H1 (cell line): ENCODE data around the gene IRS1. TPM values are rescaled to one million over a fixed set of nuclear protein-coding genes. Genes with fewer than 3 reads are reported as not detected.

Experiments
- CTCF ChIA-PET: fragments of 300-600 bp; sonication (Branson Sonifier 250); formaldehyde crosslinking; loops from one replicate; lab custom pipeline; 2021; ENCODE audit not compliant: partially characterized antibody; lab: Charles Lee
- POLR2A ChIA-PET: fragments of 300-600 bp; sonication (Branson Sonifier 250); formaldehyde crosslinking; loops from one replicate; lab custom pipeline; 2021; ENCODE audit warnings: inconsistent platforms; ENCODE audit not compliant: partially characterized antibody; lab: Charles Lee
- DNase-seq, 2 experiments: peaks; one replicate each; pipeline versions ENCODE4 v3.0.0 to v3.0.0-alpha.2; 2010 to 2022; ENCODE audit warnings: low spot score in 2 of 2, low read depth in 1 of 2, mixed read lengths in 1 of 2
- FAIRE-seq: peaks from 2 replicates; lab custom pipeline; 2011; peaks lifted over from hg19 to GRCh38; lab: Jason Lieb, UNC
- H2AFZ ChIP-seq: 2 replicates; pipeline ENCODE4 v1.8.1; 2012; ENCODE audit warnings: low read length, inconsistent platforms
- H2AK5ac ChIP-seq: 2 replicates; pipeline ENCODE4 v1.6.1; 2013; ENCODE audit warnings: low read depth, low read length
- H2BK120ac ChIP-seq: replicated peaks from 2 replicates; pipeline ENCODE3; 2013; ENCODE audit warnings: low read depth, low read length, inconsistent platforms
- H2BK12ac ChIP-seq: 2 replicates; pipeline ENCODE4 v1.6.1; 2013; ENCODE audit warnings: low read depth, low read length
- H2BK15ac ChIP-seq: 2 replicates; pipeline ENCODE4 v1.6.1; 2013; ENCODE audit warnings: low read length
- H2BK20ac ChIP-seq: 2 replicates; pipeline ENCODE4 v1.6.1; 2013; ENCODE audit warnings: low read length
- H2BK5ac ChIP-seq: 2 replicates; pipeline ENCODE4 v1.6.1; 2013; ENCODE audit warnings: low read depth, low read length
- H3K14ac ChIP-seq: 2 replicates; pipeline ENCODE4 v1.6.1; 2013; ENCODE audit warnings: inconsistent platforms; ENCODE audit not compliant: insufficient read length
- H3K18ac ChIP-seq: 2 replicates; pipeline ENCODE4 v1.6.1; 2013; ENCODE audit warnings: low read length; ENCODE audit errors: extremely low read depth
- H3K23ac ChIP-seq: 2 replicates; pipeline ENCODE4 v1.6.1; 2013; ENCODE audit warnings: inconsistent platforms; ENCODE audit not compliant: insufficient read length
- H3K23me2 ChIP-seq: 2 replicates; pipeline ENCODE4 v1.6.1; 2013; ENCODE audit warnings: low read depth, low read length
- H3K27ac ChIP-seq: 2 replicates; pipeline ENCODE4 v1.6.1; 2011; ENCODE audit warnings: low read depth, low read length, inconsistent platforms
- H3K27me3 ChIP-seq, 4 experiments: replicated peaks in 1 of 4; 1 replicate in 1 of 4; 2 replicates in 3 of 4; pipeline versions ENCODE4 v1.6.1 to v1.8.1; 2011 to 2013; ENCODE audit warnings: low read length in 3 of 4, mild to moderate bottlenecking in 3 of 4, inconsistent platforms in 2 of 4, mixed read lengths in 2 of 4, moderate library complexity in 1 of 4; ENCODE audit not compliant: control insufficient read depth in 3 of 4, insufficient read depth in 3 of 4; ENCODE audit errors: extremely low read depth in 1 of 4
- H3K36me3 ChIP-seq, 4 experiments: 2 replicates each; pipeline versions ENCODE4 v1.6.1 to v1.8.1; 2011 to 2013; ENCODE audit warnings: mild to moderate bottlenecking in 4 of 4, low read length in 3 of 4, moderate library complexity in 2 of 4, control low read depth in 1 of 4, inconsistent platforms in 1 of 4; ENCODE audit not compliant: insufficient read depth in 4 of 4, control insufficient read depth in 2 of 4
- H3K4ac ChIP-seq: replicated peaks from 2 replicates; pipeline ENCODE3; 2013; ENCODE audit warnings: low read length, low read depth, mixed read lengths, inconsistent platforms; ENCODE audit not compliant: insufficient read length
- H3K4me1 ChIP-seq, 4 experiments: replicated peaks in 1 of 4; 1 replicate in 1 of 4; 2 replicates in 3 of 4; pipeline versions ENCODE4 v1.6.1 to v1.8.1; 2011 to 2013; ENCODE audit warnings: low read length in 3 of 4, inconsistent platforms in 2 of 4, mixed read lengths in 1 of 4; ENCODE audit not compliant: insufficient read depth in 4 of 4, control insufficient read depth in 3 of 4
- H3K4me2 ChIP-seq, 2 experiments: 2 replicates each; pipeline versions ENCODE4 v1.6.1 to v1.8.1; 2011 to 2013; ENCODE audit warnings: low read depth in 2 of 2, low read length in 2 of 2, control low read depth in 1 of 2, inconsistent platforms in 1 of 2, mild to moderate bottlenecking in 1 of 2; ENCODE audit not compliant: insufficient read depth in 1 of 2
- H3K4me3 ChIP-seq, 4 experiments: fragments of 200-600, 300-600 bp in 1 of 4; sonication (generic), shearing (Covaris generic), sonication (Bioruptor Twin) in 1 of 4; 2 replicates each; pipeline versions ENCODE4 v1.5.1 to v1.8.1; 2011 to 2016; ENCODE audit warnings: low read length in 4 of 4, low read depth in 3 of 4, control low read depth in 2 of 4, inconsistent platforms in 2 of 4, mild to moderate bottlenecking in 2 of 4, mixed read lengths in 1 of 4, moderate library complexity in 1 of 4; ENCODE audit not compliant: insufficient read depth in 2 of 4; ENCODE audit errors: extremely low read depth in 1 of 4
- H3K56ac ChIP-seq: replicated peaks from 2 replicates; pipeline ENCODE3; 2013; ENCODE audit warnings: low read depth, mild to moderate bottlenecking, mixed read lengths, low read length, inconsistent platforms; ENCODE audit not compliant: insufficient read length
- H3K79me1 ChIP-seq: 2 replicates; pipeline ENCODE4 v1.6.1; 2013; ENCODE audit warnings: low read depth, low read length, control low read depth
- H3K79me2 ChIP-seq, 2 experiments: 2 replicates each; pipeline versions ENCODE4 v1.6.1 to v1.8.1; 2012 to 2013; ENCODE audit warnings: low read length in 2 of 2, mild to moderate bottlenecking in 2 of 2, inconsistent platforms in 1 of 2; ENCODE audit not compliant: insufficient read depth in 2 of 2, control insufficient read depth in 1 of 2
- H3K9ac ChIP-seq, 4 experiments: replicated peaks in 1 of 4; 1 replicate in 1 of 4; 2 replicates in 3 of 4; pipeline versions ENCODE4 v1.6.1 to v1.8.1; 2011 to 2013; ENCODE audit warnings: low read depth in 3 of 4, low read length in 3 of 4, control low read depth in 2 of 4, mild to moderate bottlenecking in 2 of 4, moderate library complexity in 2 of 4, inconsistent platforms in 1 of 4; ENCODE audit errors: extremely low read depth in 1 of 4
- H3K9me3 ChIP-seq, 2 experiments: 2 replicates each; pipeline versions ENCODE4 v1.6.1 to v1.8.1; 2012 to 2013; ENCODE audit warnings: mild to moderate bottlenecking in 2 of 2, moderate library complexity in 2 of 2, control low read depth in 1 of 2, inconsistent platforms in 1 of 2, low read depth in 1 of 2, low read length in 1 of 2, mixed read lengths in 1 of 2; ENCODE audit not compliant: insufficient read depth in 2 of 2
- H4K20me1 ChIP-seq, 2 experiments: replicated peaks in 1 of 2; 2 replicates each; pipeline versions ENCODE3 to v1.8.1; 2011 to 2013; ENCODE audit warnings: inconsistent platforms in 2 of 2, low read length in 2 of 2, mild to moderate bottlenecking in 1 of 2; ENCODE audit not compliant: insufficient read depth in 2 of 2, control insufficient read depth in 1 of 2
- H4K5ac ChIP-seq: 2 replicates; pipeline ENCODE4 v1.6.1; 2013; ENCODE audit warnings: low read length, low read depth, mixed read lengths, inconsistent platforms; ENCODE audit not compliant: insufficient read length
- H4K8ac ChIP-seq: 2 replicates; pipeline ENCODE4 v1.8.0; 2013; ENCODE audit warnings: mild to moderate bottlenecking, moderate library complexity, low read length, inconsistent platforms; ENCODE audit not compliant: insufficient read depth; ENCODE audit errors: extremely low read depth
- H4K91ac ChIP-seq: replicated peaks from 2 replicates; pipeline ENCODE3; 2013; ENCODE audit warnings: low read length, mixed read lengths, inconsistent platforms; ENCODE audit not compliant: insufficient read length
- POLR2A ChIP-seq, 2 experiments: IDR thresholded peaks; 1 replicate in 1 of 2; 2 replicates in 1 of 2; pipeline ENCODE4 v1.6.1; 2011; ENCODE audit warnings: low read depth in 2 of 2, low read length in 2 of 2, mild to moderate bottlenecking in 2 of 2; ENCODE audit errors: control extremely low read depth in 1 of 2
- SIN3A ChIP-seq, 2 experiments: IDR thresholded peaks in 1 of 2; conservative IDR thresholded peaks in 1 of 2; 2 replicates each; pipeline ENCODE4 v1.6.1; 2011 to 2012; ENCODE audit warnings: low read length in 2 of 2, improper control_type of control experiment in 1 of 2, low read depth in 1 of 2, mild to moderate bottlenecking in 1 of 2
- SP2 ChIP-seq: IDR thresholded peaks from 2 replicates; pipeline ENCODE4 v1.6.1; 2012; ENCODE audit warnings: mild to moderate bottlenecking, low read length, inconsistent platforms
- SP4 ChIP-seq: IDR thresholded peaks from 2 replicates; pipeline ENCODE4 v1.6.1; 2012; ENCODE audit warnings: low read length, inconsistent platforms
- TAF7 ChIP-seq: optimal IDR thresholded peaks from 2 replicates; pipeline ENCODE3; 2011; ENCODE audit warnings: low read depth, mild to moderate bottlenecking, inconsistent platforms, low read length, moderate library complexity, borderline replicate concordance
- WGBS, 2 experiments: shearing (Covaris generic) in 1 of 2; methylation state at CpG; one replicate each; pipeline versions ENCODE4 v1.1.6 to v1.1.7; 2013 to 2015; ENCODE audit warnings: low lambda C conversion rate in 2 of 2, mixed read lengths in 2 of 2, inconsistent platforms in 1 of 2, low coverage in 1 of 2, missing lambda C conversion rate in 1 of 2; ENCODE audit not compliant: insufficient replicate concordance in 2 of 2, insufficient coverage in 1 of 2, insufficient read length in 1 of 2; ENCODE audit errors: extremely low coverage in 1 of 2, missing lambda C conversion rate in 1 of 2; 5-methylcytosine and 5-hydroxymethylcytosine counted together
- polyA plus RNA-seq, 7 experiments: library from polyadenylated mRNA; depleted of rRNA in 3 of 7; stranded (reverse) in 5 of 7; unstranded in 2 of 7; fragments of >200 nt in 5 of 7; fragments of 200-250 nt in 2 of 7; gene quantifications; 1 replicate in 5 of 7; 2 replicates in 1 of 7; 4 replicates in 1 of 7; pipeline versions ENCODE4 v1.2.1 to v1.2.3, GENCODE V29; 2011 to 2013; ENCODE audit warnings: missing spikeins in 2 of 7, mixed read lengths in 2 of 7
- total RNA-seq: library from RNA; stranded (reverse); fragmentation: NEBNext Ultra II Directional; extraction: Animal tissue kit (Norgen Biotek cat#: 25700); gene quantifications from 2 replicates; pipeline ENCODE4 v1.2.1, GENCODE V29; 2021

The IRS1 gene
- total and polyA plus RNA-seq, 2 of the 8 experiments (the other 6 are each of a cell fraction or from before 2014, with no cell fraction given): 9.1 to 26.9 TPM

DNA sequence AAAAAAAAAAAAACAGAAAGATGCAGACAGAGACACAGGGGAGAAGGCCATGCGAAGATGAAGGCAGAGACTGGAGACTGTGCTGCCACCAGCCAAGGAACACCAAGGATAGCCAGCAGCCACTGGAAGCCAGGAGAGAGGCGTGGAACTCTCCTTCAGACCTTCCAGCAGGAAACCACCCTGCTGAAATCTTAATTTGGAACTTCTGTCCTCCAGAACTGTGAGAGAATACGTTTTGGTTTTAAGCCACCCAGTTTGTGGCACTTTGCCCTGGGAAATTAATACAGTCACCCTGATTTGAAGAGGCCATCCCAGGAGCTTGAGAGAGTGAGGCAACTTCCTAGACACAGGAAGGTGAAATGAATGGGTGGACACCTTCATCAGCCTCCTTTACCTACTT lies 93.7 kb downstream of the IRS1 start:
- CTCF ChIA-PET: no interaction called here
- Histone ChIP-seq H4K91ac (no peak overlapping the region), H4K8ac (no peak overlapping the region), H3K56ac (no peak overlapping the region), H3K14ac (no peak overlapping the region), H3K36me3 (no peaks in the 10 kb centered on the region), H3K4me2 (no peak overlapping the region), H3K23me2 (no peaks in the 10 kb centered on the region), H3K4me1 (no peaks in the 10 kb centered on the region), H4K20me1 (no peaks in the 10 kb centered on the region), H3K79me1 (no peaks in the 10 kb centered on the region), H3K18ac (no peak overlapping the region), H3K23ac (no peak overlapping the region), H3K4ac (no peak overlapping the region), H2BK20ac (no peak overlapping the region), H2BK120ac (no peak overlapping the region), H3K27ac (no peak overlapping the region), H3K9ac (no peak overlapping the region), H3K79me2 (no peaks in the 10 kb centered on the region), H3K27me3 (no peaks in the 10 kb centered on the region), H2BK12ac (no peak overlapping the region), H2AK5ac (no peak overlapping the region), H3K4me3 (no peak overlapping the region), H2AFZ (no peak overlapping the region), H4K5ac (no peak overlapping the region), H2BK15ac (no peak overlapping the region), H2BK5ac (no peak overlapping the region), H3K9me3 (no peaks in the 10 kb centered on the region)
- no peak for FAIRE-seq
- 98% methylated on average over 3 of the region's 3 CpGs; no CpG with 5 or more reads in 1 of the 2 experiments for WGBS, 2 experiments
- TF ChIP-seq SIN3A (conservative IDR thresholded peaks at IDR 0.05 in 1 of 2, IDR thresholded peaks at IDR 0.05 in 1 of 2; ENCODE audit: low read depth in 1 of 2, low read length in 2 of 2) (no peak), POLR2A (IDR thresholded peaks at IDR 0.05; ENCODE audit: control extremely low read depth in 1 of 2, low read depth in 2 of 2, low read length in 2 of 2) (no peak), TAF7 (no peak), SP4 (no peak), SP2 (no peak)
- DNase-seq: no peak
- POLR2A ChIA-PET: no interaction called here
